Spinal cord (tissue), 10 donors: ENCODE measurements around the gene SCFD2. TPM values are rescaled to one million over a fixed set of nuclear protein-coding genes. Genes with fewer than 3 reads are reported as not detected.
A peak's percentile ranks its signal among the peaks of the same experiment; 100 is the strongest.
"Not testable (repeated sequence)": the region's sequence is repeated elsewhere in the genome, so short reads cannot be mapped to it uniquely, and the experiment has no call there.

ENCODE experiments used
- DNase-seq, 6 donors: peaks; one replicate each; pipeline versions ENCODE4 v3.0.0 to v3.0.0-alpha.2; 2013 to 2015; ENCODE audit warnings: low spot score in 6 of 6, low read depth in 4 of 6
- H3K27ac ChIP-seq: one replicate; pipeline ENCODE4 v1.5.1; 2013; ENCODE audit warnings: low read depth, low read length, control low read depth
- H3K27me3 ChIP-seq: one replicate; pipeline ENCODE4 v1.6.1; 2013; ENCODE audit warnings: low read length; ENCODE audit not compliant: control insufficient read depth, insufficient read depth
- H3K36me3 ChIP-seq: one replicate; pipeline ENCODE4 v1.6.1; 2013; ENCODE audit warnings: low read length; ENCODE audit not compliant: control insufficient read depth, insufficient read depth
- H3K4me1 ChIP-seq: one replicate; pipeline ENCODE4 v1.6.1; 2013; ENCODE audit warnings: low read length; ENCODE audit not compliant: control insufficient read depth, insufficient read depth
- H3K4me3 ChIP-seq: one replicate; pipeline ENCODE4 v1.5.1; 2013; ENCODE audit warnings: low read depth, low read length, control low read depth
- H3K9me3 ChIP-seq: one replicate; pipeline ENCODE4 v1.6.1; 2013; ENCODE audit warnings: low read length; ENCODE audit not compliant: control insufficient read depth, insufficient read depth
- WGBS: methylation state at CpG from one replicate; pipeline ENCODE4 v1.1.5; 2013; ENCODE audit warnings: missing lambda C conversion rate; ENCODE audit not compliant: insufficient coverage; 5-methylcytosine and 5-hydroxymethylcytosine counted together
- polyA plus RNA-seq, 2 donors: library from polyadenylated mRNA; unstranded; fragments of 120-200 nt; gene quantifications; one replicate each; pipeline ENCODE4 v1.2.1, GENCODE V29; 2013; ENCODE audit not compliant: insufficient read length in 2 of 2
- total RNA-seq, 2 donors: library from RNA; depleted of rRNA in 1 of 2; stranded (reverse); fragments of 120-200 nt in 1 of 2; fragments of >200 nt in 1 of 2; gene quantifications; one replicate each; pipeline versions ENCODE4 v1.2.3 to v1.2.4, GENCODE V29; 2013 to 2014
- donor health status: healthy.

The SCFD2 gene
- total and polyA plus RNA-seq, 4 donors: 15.6 to 19.5 (median 17.7) TPM

DNA sequence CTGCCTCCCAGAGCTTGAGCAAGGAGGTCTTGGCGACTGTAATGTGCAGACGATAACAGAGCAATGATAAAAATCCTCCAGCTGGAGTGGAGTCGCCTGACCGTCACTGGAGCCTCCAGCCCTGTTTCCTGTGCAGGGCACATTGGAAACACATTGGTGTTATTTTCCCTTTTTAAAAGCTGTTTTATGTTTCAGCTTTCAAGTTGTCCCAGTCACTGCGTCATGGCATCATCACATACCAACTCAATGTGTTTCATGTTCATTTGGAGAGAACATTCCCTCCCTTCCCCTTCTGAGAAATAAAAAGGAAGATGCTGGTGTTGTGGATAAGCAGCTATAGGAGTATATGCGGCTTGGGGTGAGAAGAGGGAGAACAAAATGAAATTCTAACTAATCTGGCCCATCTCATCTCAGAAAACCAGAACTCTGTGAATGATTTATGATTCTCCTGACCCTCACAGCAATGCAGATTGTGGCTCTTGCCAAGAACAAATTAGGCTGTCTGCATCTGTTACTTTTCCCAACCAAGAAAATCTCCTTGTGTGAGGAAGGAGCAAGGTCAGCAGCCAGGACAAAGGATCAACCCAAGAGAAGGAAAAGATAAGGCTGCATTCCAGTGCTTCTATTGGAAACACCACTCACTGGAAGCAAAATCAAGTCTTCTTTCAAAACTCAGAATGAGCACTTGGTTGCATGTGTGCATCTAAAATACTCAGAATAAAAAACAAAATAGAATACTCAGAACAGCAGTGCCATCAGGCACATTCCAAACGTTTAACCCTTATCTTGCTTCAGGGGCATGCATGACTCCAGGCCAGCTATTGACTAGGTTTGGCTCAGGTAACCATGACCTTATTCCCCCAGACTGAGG lies 369.4 kb downstream of the SCFD2 start:
- H3K27ac ChIP-seq: peak overlapping the region; percentile 67

DNA sequence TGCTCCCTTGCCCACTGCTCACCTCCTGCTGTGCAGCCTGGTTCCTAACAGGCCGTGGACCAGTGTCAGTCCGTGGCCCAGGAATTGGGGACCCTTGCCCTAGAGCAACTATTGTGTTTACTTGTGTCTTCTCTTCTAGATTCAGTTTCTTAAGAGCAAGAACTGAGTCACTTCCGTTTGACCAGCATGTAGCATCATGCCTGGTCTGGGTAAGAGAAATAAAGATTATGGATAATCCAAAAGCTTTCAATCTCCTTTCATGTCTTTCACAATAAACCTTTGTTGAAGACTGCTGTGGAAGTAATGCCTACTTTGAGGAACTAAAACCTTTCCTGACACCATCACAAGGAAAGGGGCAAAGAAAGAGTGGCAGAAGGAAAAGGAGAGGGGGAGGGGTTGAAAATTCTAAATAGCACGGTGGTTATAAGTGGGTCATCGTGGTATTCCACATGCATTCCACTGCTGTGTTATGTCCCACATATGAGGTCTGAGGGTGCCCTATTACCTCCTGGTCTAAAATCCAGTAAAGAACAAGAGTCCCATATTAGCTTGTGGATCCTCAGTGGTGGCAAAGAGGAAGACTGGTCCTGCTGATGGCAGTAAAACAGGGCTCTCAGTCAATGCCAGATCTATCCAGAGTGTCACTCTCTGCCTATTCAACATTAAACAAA lies 370.4 kb downstream of the SCFD2 start:
- Histone ChIP-seq H3K36me3 (no peaks in the 10 kb centered on the region), H3K4me3 (no peak overlapping the region), H3K9me3 (no peaks in the 10 kb centered on the region), H3K4me1 (no peaks in the 10 kb centered on the region), H3K27me3 (no peaks in the 10 kb centered on the region), H3K27ac (peak overlapping the region; percentile 50)
- no peak for DNase-seq
- 88% methylated on average over 3 of the region's 5 CpGs for whole genome bisulfite sequencing

More for the DNA sequence above, 369.4 kb downstream of the SCFD2 start:
- no peaks in the 10 kb centered on the region for H3K27me3 ChIP-seq
- no peak for DNase-seq
- no peaks in the 10 kb centered on the region for H3K9me3 ChIP-seq
- no peak overlapping the region for H3K4me3 ChIP-seq
- no peaks in the 10 kb centered on the region for H3K36me3 ChIP-seq
- H3K4me1 ChIP-seq: no peaks in the 10 kb centered on the region
- WGBS: 77% methylated on average over 5 of the region's 7 CpGs

DNA sequence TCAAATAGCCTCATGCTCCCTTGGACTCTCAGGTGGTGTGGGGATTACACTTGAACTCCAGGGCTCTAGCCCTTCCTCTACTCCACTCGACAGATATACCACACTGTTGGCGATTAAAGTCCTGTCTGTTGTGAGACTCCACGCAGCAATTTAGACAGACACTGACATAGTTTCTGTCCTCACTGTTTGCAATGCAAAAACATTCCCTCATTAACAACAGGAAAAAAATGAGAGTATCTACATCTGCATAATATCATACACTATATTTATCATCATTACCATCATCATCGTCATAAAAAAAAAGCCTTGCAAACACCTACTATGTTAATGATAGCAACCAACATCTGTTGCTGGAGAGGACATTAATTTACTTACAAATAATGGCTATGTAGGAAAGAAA lies 371.3 kb downstream of the SCFD2 start:
- DNase-seq: no peak
- Histone ChIP-seq H3K9me3 (no peaks in the 10 kb centered on the region), H3K36me3 (no peaks in the 10 kb centered on the region), H3K27me3 (no peaks in the 10 kb centered on the region), H3K27ac (no peak overlapping the region), H3K4me1 (no peaks in the 10 kb centered on the region), H3K4me3 (no peak overlapping the region)
- WGBS: 83% methylated on average over 3 of the region's 4 CpGs

DNA sequence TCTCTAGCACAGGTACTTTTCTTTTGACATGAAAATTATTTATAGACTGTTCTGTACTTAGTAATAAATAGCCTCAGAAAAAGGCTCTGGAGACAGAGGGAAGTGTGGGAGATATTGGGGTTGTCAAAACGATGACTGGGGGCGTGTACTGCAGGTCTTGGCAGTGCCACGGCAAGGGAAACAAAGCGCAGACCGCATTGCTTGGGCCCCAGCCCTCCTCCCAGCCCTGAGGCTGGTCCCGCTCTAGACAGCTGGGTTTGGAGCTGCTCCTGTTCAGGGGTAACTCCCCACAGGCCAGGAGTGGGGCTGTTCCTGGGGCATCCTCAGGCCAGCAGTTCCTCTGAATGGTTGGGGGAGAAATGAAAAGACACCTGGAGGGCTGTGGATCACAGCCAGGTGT lies 372.1 kb downstream of the SCFD2 start:
- 91% methylated on average over 6 of the region's 6 CpGs for WGBS

DNA sequence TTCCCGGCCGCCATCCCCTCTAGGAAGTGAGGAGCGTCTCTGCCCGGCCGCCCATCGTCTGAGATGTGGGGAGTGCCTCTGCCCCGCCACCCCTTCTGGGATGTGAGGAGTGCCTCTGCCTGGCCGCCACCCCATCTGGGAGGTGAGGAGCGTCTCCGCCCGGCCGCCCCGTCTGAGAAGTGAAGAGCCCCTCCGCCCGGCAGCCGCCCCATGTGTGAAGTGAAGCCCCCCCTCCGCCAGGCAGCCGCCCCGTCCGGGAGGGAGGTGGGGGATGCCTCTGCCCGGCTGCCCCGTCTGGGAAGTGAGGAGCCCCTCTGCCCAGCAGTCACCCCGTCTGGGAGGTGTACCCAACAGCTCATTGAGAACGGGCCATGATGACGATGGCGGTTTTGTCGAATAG lies 373.3 kb downstream of the SCFD2 start:
- DNase-seq, H3K27ac ChIP-seq, H3K4me3 ChIP-seq, H3K36me3 ChIP-seq, H3K9me3 ChIP-seq, H3K4me1 ChIP-seq, H3K27me3 ChIP-seq: not testable (repeated sequence)
- WGBS: 94% methylated on average over 9 of the region's 27 CpGs

More for the DNA sequence above, 372.1 kb downstream of the SCFD2 start:
- no peak for DNase-seq
- Histone ChIP-seq H3K4me3 (no peak overlapping the region), H3K27me3 (no peaks in the 10 kb centered on the region), H3K36me3 (no peaks in the 10 kb centered on the region), H3K27ac (no peak overlapping the region), H3K9me3 (no peaks in the 10 kb centered on the region), H3K4me1 (no peaks in the 10 kb centered on the region)

DNA sequence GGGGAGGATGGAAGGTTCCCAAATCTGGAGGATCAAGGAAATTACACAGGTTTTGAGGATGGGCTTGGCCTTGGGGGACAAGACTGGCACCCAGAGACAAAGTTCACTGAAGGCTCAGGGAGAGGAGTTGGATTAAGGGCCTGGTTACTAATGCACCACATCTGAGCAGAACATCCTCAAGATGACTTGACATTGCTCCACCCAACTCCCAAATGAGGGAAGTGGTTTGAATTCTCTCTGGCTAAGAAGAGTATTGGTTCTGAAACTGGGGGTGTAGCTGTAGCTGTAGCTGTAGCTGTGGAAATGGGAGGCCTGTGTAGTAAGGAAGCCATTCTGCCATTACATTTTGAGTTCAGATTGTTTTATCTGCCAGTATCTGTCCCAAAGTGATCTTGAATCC lies 374.4 kb downstream of the SCFD2 start:
- Histone ChIP-seq H3K9me3 (no peaks in the 10 kb centered on the region), H3K4me1 (no peaks in the 10 kb centered on the region), H3K27ac (no peak overlapping the region), H3K27me3 (no peaks in the 10 kb centered on the region), H3K4me3 (no peak overlapping the region), H3K36me3 (no peaks in the 10 kb centered on the region)
- DNase-seq: no peak

DNA sequence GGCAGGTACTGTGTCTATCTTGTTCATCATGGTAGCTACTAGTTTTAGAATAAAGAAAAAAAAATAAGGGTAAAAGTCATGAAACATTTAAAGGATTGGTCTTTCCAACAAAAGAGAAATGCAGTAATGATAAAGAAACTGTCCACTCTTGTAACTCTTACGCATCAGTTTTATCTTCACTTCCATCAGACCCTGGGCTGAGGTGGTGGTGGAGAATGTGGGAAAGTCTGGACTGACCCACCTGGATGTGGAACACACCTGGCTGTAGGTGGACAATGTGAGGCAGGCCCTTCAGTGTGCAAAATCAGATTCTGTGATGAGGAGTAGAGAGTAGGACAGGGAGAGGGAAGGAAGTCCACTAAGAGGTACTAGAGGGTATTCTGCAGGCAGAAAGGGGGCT lies 375.2 kb downstream of the SCFD2 start:
- no CpG with 5 or more reads among the region's 1 CpG for WGBS
- H3K9me3 ChIP-seq: no peaks in the 10 kb centered on the region
- DNase-seq: no peak
- no peak overlapping the region for H3K4me3 ChIP-seq
- H3K36me3 ChIP-seq: no peaks in the 10 kb centered on the region
- H3K27ac ChIP-seq: no peak overlapping the region
- no peaks in the 10 kb centered on the region for H3K4me1 ChIP-seq
- H3K27me3 ChIP-seq: no peaks in the 10 kb centered on the region

DNA sequence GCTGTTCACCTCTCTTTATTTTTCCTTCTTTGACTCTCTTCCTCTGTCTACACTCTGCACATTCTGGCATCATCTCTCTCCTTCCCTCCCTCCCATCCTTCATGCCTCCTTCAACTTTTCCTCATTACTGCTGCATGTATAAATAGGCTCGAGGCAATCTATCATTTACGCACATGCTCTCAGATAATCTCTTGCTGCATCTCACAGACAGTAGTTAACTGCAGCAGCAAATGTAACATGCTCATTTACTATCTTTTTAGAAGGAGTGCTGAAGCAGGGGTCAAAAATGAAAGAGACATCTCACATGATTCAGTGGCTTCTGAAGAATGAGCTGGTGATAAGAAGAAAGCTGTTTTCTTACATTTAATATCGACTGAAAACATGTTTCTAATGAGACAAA lies 376.0 kb downstream of the SCFD2 start:
- H3K9me3 ChIP-seq: no peaks in the 10 kb centered on the region
- DNase-seq: peak in 1 of 6 donors; percentile 52
- no CpG with 5 or more reads among the region's 3 CpGs for WGBS
- H3K36me3 ChIP-seq: no peaks in the 10 kb centered on the region
- H3K27me3 ChIP-seq: no peaks in the 10 kb centered on the region
- no peaks in the 10 kb centered on the region for H3K4me1 ChIP-seq
- H3K27ac ChIP-seq: no peak overlapping the region
- H3K4me3 ChIP-seq: no peak overlapping the region

DNA sequence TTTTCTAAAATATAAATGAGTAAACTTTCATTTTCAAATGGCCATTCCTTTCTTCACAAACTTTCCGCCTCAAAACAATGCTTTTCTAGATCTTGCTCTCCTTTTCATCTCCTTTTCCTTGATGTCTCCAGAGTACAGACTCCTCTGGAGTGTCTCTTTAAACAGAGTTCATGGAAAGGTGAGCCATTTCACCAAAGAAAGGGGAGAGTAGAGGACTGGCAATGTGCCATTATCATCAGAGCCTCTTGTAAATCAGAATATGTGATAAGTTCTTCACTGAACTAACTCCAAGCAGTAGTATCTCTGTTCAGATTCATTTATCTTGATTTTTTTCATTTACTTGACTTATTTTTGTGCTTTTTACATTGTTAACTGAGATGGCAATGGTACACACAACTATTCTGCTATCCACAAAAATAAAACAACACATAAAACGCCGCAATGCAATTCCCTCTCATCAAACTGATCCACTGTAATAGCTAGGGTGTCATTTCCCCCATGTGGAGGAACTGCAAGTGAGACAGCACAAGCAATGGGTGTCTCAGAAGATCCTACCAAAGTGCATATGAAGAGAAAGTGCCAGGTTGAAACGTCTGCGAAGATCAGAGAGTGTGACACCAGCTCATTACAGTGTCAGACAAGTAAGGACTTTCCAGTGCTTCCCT lies 378.3 kb downstream of the SCFD2 start:
- Histone ChIP-seq H3K36me3 (no peaks in the 10 kb centered on the region), H3K9me3 (no peaks in the 10 kb centered on the region), H3K27ac (no peak overlapping the region), H3K4me3 (no peak overlapping the region), H3K4me1 (no peaks in the 10 kb centered on the region), H3K27me3 (no peaks in the 10 kb centered on the region)
- WGBS: no CpG with 5 or more reads among the region's 5 CpGs
- peak in 1 of 6 donors; percentile 22 for DNase-seq
